ENCODE results near the gene SMPDL3B.

Gene SMPDL3B

DNA sequence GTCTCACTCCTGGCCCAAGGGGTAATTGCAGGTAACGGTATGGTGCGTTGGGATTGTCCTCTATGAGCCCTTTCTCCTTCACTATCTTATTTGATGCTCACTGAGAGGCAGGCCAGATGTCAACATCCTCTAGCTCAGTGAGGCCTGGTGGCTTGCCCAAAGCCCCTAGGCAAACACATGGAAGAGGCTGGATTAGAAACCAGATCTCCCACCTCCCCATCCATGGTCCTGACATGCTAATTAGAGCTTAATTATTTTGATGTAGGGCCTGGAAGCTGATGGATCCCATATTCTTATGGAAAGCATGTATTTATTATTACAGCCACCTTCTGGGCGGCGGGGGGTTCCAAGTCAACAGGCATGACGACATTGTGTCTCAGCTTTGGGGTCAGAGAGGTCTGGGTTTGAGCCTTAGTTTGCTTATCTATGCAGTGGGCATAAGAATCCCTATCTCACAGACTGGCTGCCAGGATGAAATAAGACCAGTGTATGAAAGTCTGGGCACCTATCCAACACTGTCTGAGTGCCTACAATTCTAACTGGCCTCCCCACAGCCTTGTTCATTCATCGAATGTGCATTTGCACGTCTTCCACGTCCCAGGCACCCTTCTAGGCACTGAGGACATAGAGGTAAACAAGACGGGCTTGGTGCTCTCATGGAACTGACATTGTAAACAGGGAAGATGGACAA, 6.2 kb downstream of the SMPDL3B start:
- Histone ChIP-seq H3K27ac (ENCODE audit: low read depth, low read length) (no peak overlapping the region), H3K4me1 (ENCODE audit: insufficient read depth, low read length) (peaks cover 19% of the 10 kb centered on the region), H3K4me3 (ENCODE audit: low read length) (no peak overlapping the region), H3K9me3 (ENCODE audit: insufficient read depth, low read depth, low read length) (no peaks in the 10 kb centered on the region), H3K27me3 (ENCODE audit: insufficient read depth, low read length) (no peaks in the 10 kb centered on the region), H3K9ac (ENCODE audit: low read depth, low read length) (no peak overlapping the region), H3K36me3 (ENCODE audit: insufficient read depth, low read length) (peaks cover 20% of the 10 kb centered on the region)
- 94% methylated on average over 9 of the region's 9 CpGs for WGBS

DNA sequence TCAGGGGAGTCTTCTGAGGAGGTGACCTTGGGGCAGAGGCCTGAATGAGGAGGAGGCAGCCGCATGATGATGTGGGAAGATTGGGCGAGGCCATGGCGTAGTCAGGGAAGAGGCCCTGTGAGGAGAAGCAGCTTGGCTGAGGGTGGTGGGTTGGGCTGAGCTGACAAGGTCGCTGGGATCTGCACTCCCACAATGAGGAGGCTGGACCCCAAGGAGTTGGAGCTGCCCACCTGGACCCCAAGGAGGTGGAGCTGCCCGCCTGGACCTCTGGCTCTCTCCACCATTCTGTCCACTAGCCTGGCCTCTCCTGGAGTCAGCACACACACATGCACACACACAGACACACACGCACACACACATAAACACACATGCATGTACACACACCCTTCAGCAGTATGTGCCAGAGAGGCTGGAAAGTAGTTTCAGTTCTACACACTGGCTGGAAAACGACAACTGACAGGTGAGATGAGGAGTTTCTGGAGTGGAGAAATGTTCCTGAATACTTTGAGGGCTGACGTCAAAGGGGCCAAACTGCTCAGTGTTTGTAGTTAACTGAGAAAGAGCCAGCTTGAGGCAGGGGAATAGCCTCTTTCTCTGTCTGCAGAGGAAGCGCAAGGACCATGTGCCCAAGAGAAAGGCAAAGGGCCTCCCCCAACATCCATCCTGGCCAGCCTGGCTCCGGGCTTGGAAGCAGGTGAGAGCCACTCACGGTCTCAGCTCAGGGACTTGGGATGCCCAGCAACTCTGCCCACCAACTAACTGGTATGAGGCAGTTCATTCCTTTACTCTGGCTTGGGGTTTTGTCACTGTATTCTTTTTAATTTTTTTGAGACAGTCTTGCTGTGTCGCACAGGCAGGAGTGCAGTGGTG, 7.1 kb downstream of the SMPDL3B start:
- H3K27ac ChIP-seq (ENCODE audit: low read depth, low read length), result no peak overlapping the region
- no peaks in the 10 kb centered on the region for H3K9me3 ChIP-seq (ENCODE audit: insufficient read depth, low read depth, low read length)
- no peak overlapping the region for H3K9ac ChIP-seq (ENCODE audit: low read depth, low read length)
- no peak overlapping the region for H3K4me3 ChIP-seq (ENCODE audit: low read length)
- no peaks in the 10 kb centered on the region for H3K27me3 ChIP-seq (ENCODE audit: insufficient read depth, low read length)
- peaks cover 26% of the 10 kb centered on the region for H3K36me3 ChIP-seq (ENCODE audit: insufficient read depth, low read length)
- WGBS, result 92% methylated on average over 12 of the region's 12 CpGs
- peaks cover 18% of the 10 kb centered on the region for H3K4me1 ChIP-seq (ENCODE audit: insufficient read depth, low read length)

DNA sequence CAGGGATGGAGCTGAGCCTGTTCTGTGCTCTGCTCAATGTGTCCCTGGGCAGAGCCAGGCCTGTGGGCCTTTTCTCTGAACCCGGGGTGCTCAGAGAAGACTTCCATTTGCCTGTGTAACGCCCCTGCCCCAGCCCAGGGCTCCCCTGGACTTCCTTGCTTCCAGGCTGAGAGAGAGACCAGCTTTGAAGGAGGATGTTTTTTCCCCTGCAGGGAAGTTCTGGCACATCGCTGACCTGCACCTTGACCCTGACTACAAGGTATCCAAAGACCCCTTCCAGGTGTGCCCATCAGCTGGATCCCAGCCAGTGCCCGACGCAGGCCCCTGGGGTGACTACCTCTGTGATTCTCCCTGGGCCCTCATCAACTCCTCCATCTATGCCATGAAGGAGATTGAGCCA, 10.2 kb downstream of the SMPDL3B start:
- Histone ChIP-seq H3K4me1 (ENCODE audit: insufficient read depth, low read length) (no peaks in the 10 kb centered on the region), H3K9me3 (ENCODE audit: insufficient read depth, low read depth, low read length) (no peaks in the 10 kb centered on the region), H3K4me3 (ENCODE audit: low read length) (no peak overlapping the region), H3K27ac (ENCODE audit: low read depth, low read length) (no peak overlapping the region), H3K36me3 (ENCODE audit: insufficient read depth, low read length) (peaks cover 49% of the 10 kb centered on the region), H3K27me3 (ENCODE audit: insufficient read depth, low read length) (no peaks in the 10 kb centered on the region), H3K9ac (ENCODE audit: low read depth, low read length) (no peak overlapping the region)
- WGBS, result 96% methylated on average over 5 of the region's 5 CpGs

DNA sequence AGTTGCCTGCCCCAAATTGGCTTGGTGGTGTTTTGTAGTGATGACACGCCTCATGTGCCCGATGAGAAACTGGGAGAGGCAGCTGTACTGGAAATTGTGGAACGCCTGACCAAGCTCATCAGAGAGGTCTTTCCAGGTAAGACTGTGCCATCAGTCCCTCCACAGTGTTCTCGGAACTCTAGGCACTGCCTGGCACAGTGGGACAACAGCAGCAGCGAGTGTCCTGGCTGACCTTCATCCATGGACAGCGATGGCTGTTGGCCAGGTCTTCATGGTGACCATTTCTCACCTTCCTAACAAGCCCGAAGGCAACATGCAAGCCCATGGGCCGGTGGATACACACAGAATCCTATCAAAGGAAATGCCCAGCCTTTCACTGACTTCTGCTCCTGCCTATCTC, 14.2 kb downstream of the SMPDL3B start:
- Histone ChIP-seq H3K36me3 (ENCODE audit: insufficient read depth, low read length) (peaks cover 59% of the 10 kb centered on the region), H3K27me3 (ENCODE audit: insufficient read depth, low read length) (no peaks in the 10 kb centered on the region), H3K9ac (ENCODE audit: low read depth, low read length) (no peak overlapping the region), H3K4me1 (ENCODE audit: insufficient read depth, low read length) (no peaks in the 10 kb centered on the region), H3K27ac (ENCODE audit: low read depth, low read length) (no peak overlapping the region), H3K9me3 (ENCODE audit: insufficient read depth, low read depth, low read length) (no peaks in the 10 kb centered on the region), H3K4me3 (ENCODE audit: low read length) (no peak overlapping the region)
- 95% methylated on average over 8 of the region's 8 CpGs for WGBS

DNA sequence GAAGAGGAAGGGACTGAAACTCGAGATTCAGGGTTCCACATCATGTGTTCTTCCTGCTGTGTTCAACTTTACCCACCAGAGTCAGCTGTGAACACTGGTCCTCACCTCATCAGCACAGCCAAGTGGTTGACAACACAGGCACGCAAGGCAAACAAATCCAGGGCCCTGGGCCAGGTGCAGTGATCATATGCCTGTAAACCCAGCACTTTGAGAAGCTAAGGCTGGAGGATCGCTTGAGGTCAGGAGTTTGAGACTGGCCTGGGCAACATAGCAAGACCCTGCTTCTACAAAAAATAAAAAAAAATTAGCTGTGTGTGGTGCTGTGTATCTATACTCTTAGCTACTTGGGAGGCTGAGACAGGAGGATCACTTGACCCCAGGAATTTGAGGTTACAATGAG, 16.6 kb downstream of the SMPDL3B start:
- Histone ChIP-seq H3K9ac (ENCODE audit: low read depth, low read length) (no peak overlapping the region), H3K27me3 (ENCODE audit: insufficient read depth, low read length) (no peaks in the 10 kb centered on the region), H3K4me3 (ENCODE audit: low read length) (no peak overlapping the region), H3K4me1 (ENCODE audit: insufficient read depth, low read length) (no peaks in the 10 kb centered on the region), H3K27ac (ENCODE audit: low read depth, low read length) (no peak overlapping the region), H3K9me3 (ENCODE audit: insufficient read depth, low read depth, low read length) (no peaks in the 10 kb centered on the region), H3K36me3 (ENCODE audit: insufficient read depth, low read length) (peaks cover 63% of the 10 kb centered on the region)
- 72% methylated on average over 3 of the region's 3 CpGs for WGBS

DNA sequence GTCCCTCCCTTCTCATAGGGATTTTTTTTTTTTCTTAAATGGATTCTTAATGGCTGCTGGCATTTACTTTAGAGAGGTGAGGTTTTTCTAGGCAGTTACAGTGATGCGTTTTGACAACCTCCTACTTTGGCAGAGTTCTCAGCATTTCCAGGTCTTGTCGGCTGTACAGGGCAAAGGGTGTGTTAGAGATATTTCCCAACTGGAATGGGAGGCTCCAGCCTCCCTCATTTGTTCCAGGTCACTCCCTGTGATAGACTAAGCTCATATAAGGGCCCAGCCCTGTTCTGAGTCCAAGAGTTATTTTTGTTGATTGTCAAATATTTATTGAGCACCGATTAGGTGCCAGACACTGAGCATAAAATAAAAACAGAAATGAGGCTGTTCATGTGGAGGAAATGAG, 17.3 kb downstream of the SMPDL3B start:
- Histone ChIP-seq H3K4me3 (ENCODE audit: low read length) (no peak overlapping the region), H3K9ac (ENCODE audit: low read depth, low read length) (no peak overlapping the region), H3K36me3 (ENCODE audit: insufficient read depth, low read length) (peaks cover 60% of the 10 kb centered on the region), H3K9me3 (ENCODE audit: insufficient read depth, low read depth, low read length) (no peaks in the 10 kb centered on the region), H3K4me1 (ENCODE audit: insufficient read depth, low read length) (no peaks in the 10 kb centered on the region), H3K27ac (ENCODE audit: low read depth, low read length) (no peak overlapping the region), H3K27me3 (ENCODE audit: insufficient read depth, low read length) (no peaks in the 10 kb centered on the region)
- 98% methylated on average over 3 of the region's 3 CpGs for WGBS

DNA sequence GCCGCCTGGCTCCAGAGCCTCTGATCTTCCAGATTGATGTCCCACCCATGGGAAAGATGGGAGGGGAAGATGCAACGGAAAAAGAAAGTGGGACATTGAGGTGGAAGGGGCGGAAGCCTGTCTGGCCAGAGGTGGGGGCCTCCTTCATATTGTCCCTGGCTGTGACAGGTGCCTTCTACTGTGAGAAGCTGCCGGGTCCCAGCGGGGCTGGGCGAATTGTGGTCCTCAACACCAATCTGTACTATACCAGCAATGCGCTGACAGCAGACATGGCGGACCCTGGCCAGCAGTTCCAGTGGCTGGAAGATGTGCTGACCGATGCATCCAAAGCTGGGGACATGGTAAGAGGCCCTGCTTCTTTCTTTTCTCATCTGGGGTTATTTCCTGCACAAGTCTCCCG, 19.4 kb downstream of the SMPDL3B start:
- Histone ChIP-seq H3K27ac (ENCODE audit: low read depth, low read length) (no peak overlapping the region), H3K27me3 (ENCODE audit: insufficient read depth, low read length) (no peaks in the 10 kb centered on the region), H3K36me3 (ENCODE audit: insufficient read depth, low read length) (peaks cover 51% of the 10 kb centered on the region), H3K4me3 (ENCODE audit: low read length) (no peak overlapping the region), H3K9ac (ENCODE audit: low read depth, low read length) (no peak overlapping the region), H3K9me3 (ENCODE audit: insufficient read depth, low read depth, low read length) (no peaks in the 10 kb centered on the region), H3K4me1 (ENCODE audit: insufficient read depth, low read length) (no peaks in the 10 kb centered on the region)
- 95% methylated on average over 10 of the region's 10 CpGs for WGBS

DNA sequence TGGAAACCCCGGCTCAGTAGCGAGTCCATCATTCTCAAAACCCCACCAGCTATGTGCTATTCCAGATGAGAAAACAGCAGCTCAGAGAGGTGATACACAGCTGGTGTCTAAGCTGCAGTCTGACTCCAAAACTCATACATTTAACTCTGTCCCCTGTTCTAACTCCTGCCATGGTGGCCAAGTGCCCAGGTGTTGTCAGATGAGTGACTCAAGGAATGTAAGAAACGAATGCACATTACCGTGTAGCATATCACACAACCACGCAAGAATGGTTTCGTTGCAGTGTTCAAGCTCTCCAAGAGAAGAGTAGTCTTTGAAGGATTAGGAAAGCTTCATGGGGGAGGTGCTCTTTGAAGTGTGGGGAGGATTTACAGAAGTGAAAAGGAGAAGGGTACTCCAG, 20.3 kb downstream of the SMPDL3B start:
- Histone ChIP-seq H3K36me3 (ENCODE audit: insufficient read depth, low read length) (peaks cover 43% of the 10 kb centered on the region), H3K27me3 (ENCODE audit: insufficient read depth, low read length) (no peaks in the 10 kb centered on the region), H3K4me1 (ENCODE audit: insufficient read depth, low read length) (no peaks in the 10 kb centered on the region), H3K9ac (ENCODE audit: low read depth, low read length) (no peak overlapping the region), H3K4me3 (ENCODE audit: low read length) (no peak overlapping the region), H3K9me3 (ENCODE audit: insufficient read depth, low read depth, low read length) (no peaks in the 10 kb centered on the region), H3K27ac (ENCODE audit: low read depth, low read length) (no peak overlapping the region)
- WGBS, result 95% methylated on average over 6 of the region's 6 CpGs

DNA sequence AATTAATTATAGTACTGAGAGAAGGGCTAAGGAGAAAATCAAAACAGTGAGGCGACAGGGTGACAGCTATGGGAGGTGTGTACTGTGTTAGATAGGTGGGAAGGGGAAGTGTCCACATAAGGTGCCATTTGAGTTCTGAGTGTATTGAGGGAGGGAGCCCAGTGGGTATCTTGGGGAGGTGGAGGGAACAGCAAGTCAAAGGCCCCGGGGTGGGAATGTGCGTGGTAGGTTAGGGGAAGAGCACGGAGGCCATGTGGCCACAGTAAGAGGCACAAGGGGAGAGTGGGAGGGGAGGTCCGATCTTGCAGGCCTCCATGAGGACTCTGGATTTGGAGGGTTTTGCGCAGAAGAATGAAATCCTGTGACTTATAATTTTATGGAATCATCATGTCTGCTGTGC, 22.0 kb downstream of the SMPDL3B start:
- Histone ChIP-seq H3K4me3 (ENCODE audit: low read length) (no peak overlapping the region), H3K9me3 (ENCODE audit: insufficient read depth, low read depth, low read length) (no peaks in the 10 kb centered on the region), H3K27ac (ENCODE audit: low read depth, low read length) (no peak overlapping the region), H3K9ac (ENCODE audit: low read depth, low read length) (no peak overlapping the region), H3K4me1 (ENCODE audit: insufficient read depth, low read length) (peaks cover 6% of the 10 kb centered on the region), H3K36me3 (ENCODE audit: insufficient read depth, low read length) (peaks cover 30% of the 10 kb centered on the region), H3K27me3 (ENCODE audit: insufficient read depth, low read length) (no peaks in the 10 kb centered on the region)
- WGBS, result 86% methylated on average over 6 of the region's 6 CpGs

DNA sequence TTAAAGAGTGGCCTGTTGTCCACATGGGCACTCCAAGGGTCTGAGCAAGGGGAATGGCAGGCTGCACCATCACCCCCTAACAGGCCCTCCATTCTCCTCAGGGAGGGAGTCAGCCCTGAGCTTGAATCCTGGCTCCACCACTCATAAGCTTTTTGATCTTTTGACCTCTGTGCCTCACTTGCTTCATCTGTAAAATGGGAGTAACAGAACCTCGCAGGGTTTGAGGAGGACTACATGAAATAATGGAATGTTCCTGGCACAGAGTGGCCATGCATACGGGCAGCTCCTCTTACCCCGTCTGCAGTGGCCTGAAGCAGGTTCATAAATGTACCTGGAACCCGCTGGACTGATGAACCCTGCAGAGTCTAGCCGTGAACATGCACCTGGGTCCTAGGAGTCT, 22.9 kb downstream of the SMPDL3B start:
- no peak overlapping the region for H3K27ac ChIP-seq (ENCODE audit: low read depth, low read length)
- 91% methylated on average over 5 of the region's 5 CpGs for WGBS
- peaks cover 6% of the 10 kb centered on the region for H3K4me1 ChIP-seq (ENCODE audit: insufficient read depth, low read length)
- no peaks in the 10 kb centered on the region for H3K9me3 ChIP-seq (ENCODE audit: insufficient read depth, low read depth, low read length)
- H3K9ac ChIP-seq (ENCODE audit: low read depth, low read length), result no peak overlapping the region
- no peak overlapping the region for H3K4me3 ChIP-seq (ENCODE audit: low read length)
- H3K27me3 ChIP-seq (ENCODE audit: insufficient read depth, low read length), result no peaks in the 10 kb centered on the region
- H3K36me3 ChIP-seq (ENCODE audit: insufficient read depth, low read length), result peaks cover 30% of the 10 kb centered on the region

DNA sequence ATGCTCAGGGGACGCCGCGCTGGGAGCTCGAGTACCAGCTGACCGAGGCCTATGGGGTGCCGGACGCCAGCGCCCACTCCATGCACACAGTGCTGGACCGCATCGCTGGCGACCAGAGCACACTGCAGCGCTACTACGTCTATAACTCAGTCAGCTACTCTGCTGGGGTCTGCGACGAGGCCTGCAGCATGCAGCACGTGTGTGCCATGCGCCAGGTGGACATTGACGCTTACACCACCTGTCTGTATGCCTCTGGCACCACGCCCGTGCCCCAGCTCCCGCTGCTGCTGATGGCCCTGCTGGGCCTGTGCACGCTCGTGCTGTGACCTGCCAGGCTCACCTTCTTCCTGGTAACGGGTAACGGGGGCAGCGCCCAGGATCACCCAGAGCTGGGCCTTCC, 23.7 kb downstream of the SMPDL3B start:
- Histone ChIP-seq H3K36me3 (ENCODE audit: insufficient read depth, low read length) (peaks cover 29% of the 10 kb centered on the region), H3K4me1 (ENCODE audit: insufficient read depth, low read length) (peaks cover 6% of the 10 kb centered on the region), H3K27me3 (ENCODE audit: insufficient read depth, low read length) (no peaks in the 10 kb centered on the region), H3K27ac (ENCODE audit: low read depth, low read length) (no peak overlapping the region), H3K9ac (ENCODE audit: low read depth, low read length) (no peak overlapping the region), H3K9me3 (ENCODE audit: insufficient read depth, low read depth, low read length) (no peaks in the 10 kb centered on the region), H3K4me3 (ENCODE audit: low read length) (no peak overlapping the region)
- 96% methylated on average over 26 of the region's 26 CpGs for WGBS
